HEK293T (cell line): ENCODE results near the gene MARK4.
"Not testable (repeated sequence)": the region's sequence is repeated elsewhere in the genome, so short reads cannot be mapped to it uniquely, and the experiment has no call there.

ENCODE experiments used
- CTCF ChIA-PET: fragments of 350-600 bp; formaldehyde crosslinking; extraction: SDS; loops from one replicate; lab custom pipeline; 2021; ENCODE audit warnings: antibody characterized with exemption, inconsistent platforms; lab: Yijun Ruan, JAX
- POLR2A ChIA-PET: fragments of 350-600 bp; formaldehyde crosslinking; extraction: SDS; loops from one replicate; lab custom pipeline; 2020; ENCODE audit warnings: antibody characterized with exemption, inconsistent platforms; lab: Yijun Ruan, JAX
- DNase-seq: peaks from one replicate; pipeline ENCODE4 v3.0.0; 2012; ENCODE audit warnings: mixed read lengths; ENCODE audit errors: extremely low spot score
- ARNT ChIP-seq: fragments of 450-650 bp; IDR thresholded peaks from 2 replicates; pipeline ENCODE4 v1.6.1; 2017; ENCODE audit warnings: mild to moderate bottlenecking
- BHLHE40 ChIP-seq: fragments of 450-650 bp; IDR thresholded peaks from 2 replicates; pipeline ENCODE4 v1.6.1; 2016; ENCODE audit warnings: mild to moderate bottlenecking, moderate library complexity, borderline replicate concordance
- CTBP1 ChIP-seq: fragments of 450-650 bp; IDR thresholded peaks from 2 replicates; pipeline ENCODE4 v1.6.1; 2016; ENCODE audit warnings: borderline replicate concordance
- ELF4 ChIP-seq: fragments of 450-650 bp; IDR thresholded peaks from 2 replicates; pipeline ENCODE4 v1.6.1; 2017; ENCODE audit warnings: antibody characterized with exemption
- FOXA1 ChIP-seq: fragments of 450-650 bp; IDR thresholded peaks from 2 replicates; pipeline ENCODE4 v1.6.1; 2016; ENCODE audit warnings: mild to moderate bottlenecking
- FOXK2 ChIP-seq: fragments of 450-650 bp; IDR thresholded peaks from 2 replicates; pipeline ENCODE4 v1.6.1; 2016; ENCODE audit warnings: mild to moderate bottlenecking
- FOXM1 ChIP-seq: fragments of 450-650 bp; IDR thresholded peaks from 2 replicates; pipeline ENCODE4 v1.6.1; 2017; ENCODE audit warnings: mild to moderate bottlenecking, borderline replicate concordance
- HDGF ChIP-seq: fragments of 450-650 bp; IDR thresholded peaks from 2 replicates; pipeline ENCODE4 v1.6.1; 2017; ENCODE audit warnings: antibody characterized with exemption, borderline replicate concordance
- L3MBTL2 ChIP-seq: fragments of 450-650 bp; conservative IDR thresholded peaks from 2 replicates; pipeline ENCODE4 v1.6.1; 2016; ENCODE audit warnings: mild to moderate bottlenecking
- LEF1 ChIP-seq: fragments of 450-650 bp; IDR thresholded peaks from 2 replicates; pipeline ENCODE4 v1.6.1; 2017; ENCODE audit warnings: mild to moderate bottlenecking, borderline replicate concordance
- NFRKB ChIP-seq: fragments of 450-650 bp; IDR thresholded peaks from 2 replicates; pipeline ENCODE4 v1.6.1; 2016; ENCODE audit warnings: mild to moderate bottlenecking, moderate library complexity
- SP1 ChIP-seq: fragments of 450-650 bp; IDR thresholded peaks from 2 replicates; pipeline ENCODE4 v1.6.1; 2017
- SUZ12 ChIP-seq: fragments of 450-650 bp; IDR thresholded peaks from 2 replicates; pipeline ENCODE4 v1.6.1; 2016; ENCODE audit warnings: mild to moderate bottlenecking
- TARDBP ChIP-seq: fragments of 450-650 bp; IDR thresholded peaks from 2 replicates; pipeline ENCODE4 v1.6.1; 2016
- ZNF384 ChIP-seq: fragments of 450-650 bp; IDR thresholded peaks from 2 replicates; pipeline ENCODE4 v1.6.1; 2016
- TF ChIP-seq, protein P1 (sequence below): fragments of 450-650 bp; IDR thresholded peaks from 2 replicates; pipeline ENCODE4 v1.6.1; 2016

The MARK4 gene

GRCh38 chr19:45218911-45219743 lies 31.9 kb upstream of the MARK4 start:
- no peak for DNase-seq
- TF ChIP-seq ZNF384 (0 out of 2 replicates have a peak, but pooled peaks have one; percentile 45), ELF4 (no peak)
- ChIA-PET POLR2A (no interaction called here), CTCF (interaction anchor here (0.7 kb wide), 1 partner anchor 56 kb away, joined by 3 read pairs; no protein-coding TSS in a partner anchor)

GRCh38 chr19:45222724-45223123 lies 28.3 kb upstream of the MARK4 start:
- POLR2A ChIA-PET: no interaction called here
- no peak for DNase-seq
- CTCF ChIA-PET: no interaction called here
- TF ChIP-seq CTBP1: no peak
- TF ChIP-seq HDGF: no peak
- TF ChIP-seq, protein P1, sequence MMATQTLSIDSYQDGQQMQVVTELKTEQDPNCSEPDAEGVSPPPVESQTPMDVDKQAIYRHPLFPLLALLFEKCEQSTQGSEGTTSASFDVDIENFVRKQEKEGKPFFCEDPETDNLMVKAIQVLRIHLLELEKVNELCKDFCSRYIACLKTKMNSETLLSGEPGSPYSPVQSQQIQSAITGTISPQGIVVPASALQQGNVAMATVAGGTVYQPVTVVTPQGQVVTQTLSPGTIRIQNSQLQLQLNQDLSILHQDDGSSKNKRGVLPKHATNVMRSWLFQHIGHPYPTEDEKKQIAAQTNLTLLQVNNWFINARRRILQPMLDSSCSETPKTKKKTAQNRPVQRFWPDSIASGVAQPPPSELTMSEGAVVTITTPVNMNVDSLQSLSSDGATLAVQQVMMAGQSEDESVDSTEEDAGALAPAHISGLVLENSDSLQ: no peak
- TF ChIP-seq FOXM1: no peak

DNA sequence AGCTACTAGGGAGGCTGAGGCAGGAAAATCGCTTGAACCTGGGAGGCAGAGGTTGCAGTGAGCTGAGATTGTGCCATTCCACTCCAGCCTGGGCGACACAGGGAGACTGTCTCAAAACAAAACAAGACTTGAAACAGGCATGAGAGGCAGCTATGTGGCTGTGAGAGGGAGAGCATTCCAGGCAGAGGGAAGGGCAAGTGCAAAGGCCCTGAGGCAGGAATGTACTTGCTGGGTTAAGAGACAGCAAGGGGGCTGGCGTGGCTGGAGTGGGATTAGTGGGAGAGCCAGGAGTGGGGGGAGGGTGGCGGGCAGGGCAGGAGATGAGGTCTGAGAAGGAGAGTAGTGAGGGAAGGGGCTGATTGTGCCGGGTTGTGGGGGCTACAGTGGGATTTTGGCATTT lies 27.2 kb upstream of the MARK4 start:
- CTCF ChIA-PET: interaction anchor here (0.7 kb wide), 1 partner anchor 108 kb away, joined by 3 read pairs; no protein-coding TSS in a partner anchor
- TF ChIP-seq ZNF384 (no peak), NFRKB (no peak), ELF4 (no peak), L3MBTL2 (no peak), HDGF (no peak)
- POLR2A ChIA-PET: no interaction called here
- no peak for DNase-seq

DNA sequence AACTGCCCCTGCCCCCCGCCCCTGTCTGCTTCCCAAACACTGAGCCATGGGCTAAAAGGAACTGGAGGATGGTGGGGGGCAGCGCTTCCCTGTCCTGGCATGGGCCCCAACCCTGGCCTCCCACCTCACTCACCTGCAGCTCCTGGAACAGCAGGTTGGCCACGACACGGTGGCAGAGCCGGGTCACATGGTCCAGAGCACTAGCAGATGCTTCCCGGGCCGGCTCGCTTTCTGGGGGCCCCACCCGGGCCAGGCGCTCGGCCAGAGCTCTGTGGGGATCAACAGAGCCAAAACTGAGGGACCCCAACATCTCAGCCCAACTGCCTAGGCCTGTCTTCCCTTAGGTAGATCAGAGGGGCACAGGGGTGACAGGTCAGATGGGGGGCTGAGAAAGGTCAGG lies 26.4 kb upstream of the MARK4 start:
- TF ChIP-seq TARDBP (no peak), LEF1 (no peak), ZNF384 (no peak), CTBP1 (no peak), HDGF (no peak), FOXA1 (no peak), ELF4 (no peak)
- TF ChIP-seq, protein P1: no peak
- no peak for DNase-seq
- POLR2A ChIA-PET: no interaction called here
- CTCF ChIA-PET: no interaction called here

- CTCF ChIA-PET: not testable (repeated sequence)
Observed at GRCh38 chr19:45229056-45229455, 22.0 kb upstream of the MARK4 start.

GRCh38 chr19:45231891-45232290 lies 19.2 kb upstream of the MARK4 start:
- ChIA-PET CTCF (no interaction called here), POLR2A (no interaction called here)
- DNase-seq: no peak
- TF ChIP-seq HDGF (no peak), ARNT (no peak), NFRKB (no peak), FOXM1 (no peak), LEF1 (no peak), FOXK2 (no peak), FOXA1 (no peak), SP1 (no peak), ELF4 (no peak), TARDBP (no peak), SUZ12 (no peak)
- TF ChIP-seq, protein P1: no peak

More at GRCh38 chr19:45229056-45229455, 22.0 kb upstream of the MARK4 start:
- POLR2A ChIA-PET, DNase-seq: not testable (repeated sequence)

GRCh38 chr19:45234089-45234869 lies 16.8 kb upstream of the MARK4 start:
- POLR2A ChIA-PET: no interaction called here
- CTCF ChIA-PET: no interaction called here

More at GRCh38 chr19:45234089-45234869, 16.8 kb upstream of the MARK4 start:
- DNase-seq: no peak
- TF ChIP-seq ARNT (no peak), FOXK2 (no peak), SUZ12 (no peak), ZNF384 (no peak), TARDBP (no peak), ELF4 (no peak), L3MBTL2 (no peak), SP1 (no peak), HDGF (no peak), FOXM1 (no peak), LEF1 (no peak), FOXA1 (no peak), CTBP1 (no peak), BHLHE40 (no peak)
- TF ChIP-seq, protein P1: no peak
